ENCODE data around the gene MAOB.
"Not testable (repeated sequence)": the region's sequence is repeated elsewhere in the genome, so short reads cannot be mapped to it uniquely, and the experiment has no call there.

MAOB gene

GRCh38 chrX:43728966-43729365 lies 153.3 kb downstream of the MAOB start:
- TF ChIP-seq CTCF (conservative IDR thresholded peaks at IDR 0.05; ENCODE audit: low read length): no peak

GRCh38 chrX:43728002-43728401 lies 154.2 kb downstream of the MAOB start:
- no peak overlapping the region for H3K4me3 ChIP-seq (ENCODE audit: low read length)
- DNase-seq (ENCODE audit: low read depth): no peak
- TF ChIP-seq CTCF (conservative IDR thresholded peaks at IDR 0.05; ENCODE audit: low read length): no peak

More at GRCh38 chrX:43728966-43729365, 153.3 kb downstream of the MAOB start:
- no peak for DNase-seq (ENCODE audit: low read depth)
- H3K4me3 ChIP-seq (ENCODE audit: low read length): no peak overlapping the region

- not testable (repeated sequence) for DNase-seq (ENCODE audit: low read depth)
Measured at GRCh38 chrX:43727254-43727653, 155.0 kb downstream of the MAOB start.

GRCh38 chrX:43725227-43725626 lies 157.0 kb downstream of the MAOB start:
- not testable (repeated sequence) for DNase-seq (ENCODE audit: low read depth)

More at GRCh38 chrX:43727254-43727653, 155.0 kb downstream of the MAOB start:
- H3K4me3 ChIP-seq (ENCODE audit: low read length): not testable (repeated sequence)

GRCh38 chrX:43720961-43721360 lies 161.3 kb downstream of the MAOB start:
- no peak overlapping the region for H3K4me3 ChIP-seq (ENCODE audit: low read length)
- TF ChIP-seq CTCF (conservative IDR thresholded peaks at IDR 0.05; ENCODE audit: low read length): no peak

More at GRCh38 chrX:43725227-43725626, 157.0 kb downstream of the MAOB start:
- not testable (repeated sequence) for H3K4me3 ChIP-seq (ENCODE audit: low read length)

GRCh38 chrX:43720082-43720481 lies 162.2 kb downstream of the MAOB start:
- TF ChIP-seq CTCF (conservative IDR thresholded peaks at IDR 0.05; ENCODE audit: low read length): no peak
- no peak overlapping the region for H3K4me3 ChIP-seq (ENCODE audit: low read length)
- no peak for DNase-seq (ENCODE audit: low read depth)

More at GRCh38 chrX:43720961-43721360, 161.3 kb downstream of the MAOB start:
- DNase-seq (ENCODE audit: low read depth): no peak

GRCh38 chrX:43718956-43719355 lies 163.3 kb downstream of the MAOB start:
- no peak overlapping the region for H3K4me3 ChIP-seq (ENCODE audit: low read length)
- no peak for TF ChIP-seq CTCF (conservative IDR thresholded peaks at IDR 0.05; ENCODE audit: low read length)
- DNase-seq (ENCODE audit: low read depth): no peak

GRCh38 chrX:43718546-43718945 lies 163.7 kb downstream of the MAOB start:
- no peak for TF ChIP-seq CTCF (conservative IDR thresholded peaks at IDR 0.05; ENCODE audit: low read length)
- DNase-seq (ENCODE audit: low read depth): no peak
- H3K4me3 ChIP-seq (ENCODE audit: low read length): no peak overlapping the region

Measured in AG10803 (cell line).